Measurements from ENCODE around the gene LRRC56.

Gene LRRC56

DNA sequence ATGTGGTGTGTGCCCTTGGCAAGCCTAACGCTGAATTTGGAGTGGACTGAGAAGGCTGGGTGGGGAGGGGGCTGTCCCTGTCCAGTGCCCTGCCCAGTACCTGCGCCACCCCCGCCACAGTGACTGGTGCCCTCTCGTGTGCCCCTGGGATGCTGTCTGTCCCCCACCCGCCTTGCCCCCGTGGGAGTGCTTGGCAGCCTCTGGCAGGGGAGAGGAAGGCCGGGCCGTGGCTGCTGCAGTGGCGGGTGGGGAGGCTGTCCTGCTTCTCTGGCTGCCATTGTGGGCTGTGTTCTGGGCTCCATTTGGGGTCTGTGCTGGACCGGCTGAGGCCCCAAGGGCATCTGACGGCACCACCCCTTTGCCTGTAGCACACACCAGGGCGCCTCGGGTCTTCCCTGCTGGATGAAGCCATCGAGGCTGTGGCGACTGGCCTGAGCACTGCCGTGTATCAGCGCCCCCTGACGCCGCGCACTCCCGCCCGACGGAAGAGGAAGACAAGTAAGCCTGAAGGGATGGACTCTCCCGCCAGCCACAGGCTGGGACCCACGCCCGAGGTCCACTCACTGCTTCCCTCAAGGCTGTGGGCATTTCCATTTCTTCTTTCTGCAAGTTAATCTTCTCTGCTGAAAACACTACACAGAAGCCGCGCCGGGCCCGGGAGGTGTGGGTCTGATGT, 60.8 kb downstream of the LRRC56 start:
- DNase-seq (ENCODE audit: low read depth), result no peak
- TF ChIP-seq CTCF (IDR thresholded peaks at IDR 0.05; ENCODE audit: insufficient read depth, low read depth, low read length, missing control alignments), result no peak
- no peak overlapping the region for H3K4me3 ChIP-seq (ENCODE audit: low read length)

GRCh38 chr11:601573-602245, 64.4 kb downstream of the LRRC56 start:
- no peak overlapping the region for H3K4me3 ChIP-seq (ENCODE audit: low read length)
- DNase-seq (ENCODE audit: low read depth), result no peak
- TF ChIP-seq CTCF (IDR thresholded peaks at IDR 0.05; ENCODE audit: insufficient read depth, low read depth, low read length, missing control alignments), result no peak

GRCh38 chr11:603154-603553, 65.8 kb downstream of the LRRC56 start:
- no peak for DNase-seq (ENCODE audit: low read depth)
- TF ChIP-seq CTCF (IDR thresholded peaks at IDR 0.05; ENCODE audit: insufficient read depth, low read depth, low read length, missing control alignments), result no peak
- no peak overlapping the region for H3K4me3 ChIP-seq (ENCODE audit: low read length)

Measured in epithelial cell of esophagus (primary cell).